ENCODE results near the gene PRKCSH. TPM values are rescaled to one million over a fixed set of nuclear protein-coding genes. Genes with fewer than 3 reads are reported as not detected.

Gene PRKCSH, protein sequence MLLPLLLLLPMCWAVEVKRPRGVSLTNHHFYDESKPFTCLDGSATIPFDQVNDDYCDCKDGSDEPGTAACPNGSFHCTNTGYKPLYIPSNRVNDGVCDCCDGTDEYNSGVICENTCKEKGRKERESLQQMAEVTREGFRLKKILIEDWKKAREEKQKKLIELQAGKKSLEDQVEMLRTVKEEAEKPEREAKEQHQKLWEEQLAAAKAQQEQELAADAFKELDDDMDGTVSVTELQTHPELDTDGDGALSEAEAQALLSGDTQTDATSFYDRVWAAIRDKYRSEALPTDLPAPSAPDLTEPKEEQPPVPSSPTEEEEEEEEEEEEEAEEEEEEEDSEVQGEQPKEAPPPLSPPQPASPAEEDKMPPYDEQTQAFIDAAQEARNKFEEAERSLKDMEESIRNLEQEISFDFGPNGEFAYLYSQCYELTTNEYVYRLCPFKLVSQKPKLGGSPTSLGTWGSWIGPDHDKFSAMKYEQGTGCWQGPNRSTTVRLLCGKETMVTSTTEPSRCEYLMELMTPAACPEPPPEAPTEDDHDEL
- total RNA-seq = 113 and 118 TPM in 2 replicates

DNA sequence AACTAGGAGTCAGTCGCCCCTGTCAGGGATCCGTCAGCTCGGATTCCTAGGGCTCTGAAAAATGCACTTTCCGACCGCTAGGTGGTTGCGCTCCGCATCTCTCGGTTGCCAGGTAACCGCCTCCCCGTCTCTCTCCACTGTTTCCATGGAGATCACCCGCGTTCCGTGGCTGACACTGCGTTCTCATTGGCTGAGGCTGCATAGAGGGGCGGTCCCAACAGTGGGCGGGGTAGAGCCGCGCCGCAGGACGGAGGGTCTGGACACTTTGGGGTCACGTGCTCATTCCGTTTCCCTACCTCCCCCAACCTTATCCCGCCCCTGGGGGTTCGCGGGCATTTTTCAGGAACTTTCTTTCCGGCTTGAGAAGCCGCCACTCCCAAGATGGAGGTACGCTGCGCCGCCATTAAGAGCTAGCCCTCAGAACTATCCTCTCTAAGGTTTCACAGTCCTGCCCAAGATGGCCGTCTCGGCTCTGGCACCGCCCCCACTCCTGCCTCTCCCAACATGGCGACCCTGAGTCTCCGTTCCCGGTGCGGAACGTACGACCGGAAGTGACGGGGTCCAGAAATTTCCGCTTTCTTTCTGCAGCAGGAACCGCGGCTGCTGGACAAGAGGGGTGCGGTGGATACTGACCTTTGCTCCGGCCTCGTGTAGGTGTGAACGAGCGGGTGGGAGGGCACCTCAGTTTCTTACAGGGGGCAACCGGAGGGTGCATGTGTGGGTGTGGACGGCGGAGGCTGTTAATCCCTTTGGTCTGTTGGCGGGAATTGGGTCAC, at the start of gene PRKCSH, which contains the start of gene ODAD3:
Gene PRKCSH (plus strand): TSS at position 579 of the 776 bp plus-strand sequence. CDS start 483 bp downstream, outside the sequence.
Gene ODAD3 (minus strand): TSS at position 65 of the 776 bp plus-strand sequence. CDS start 105 bp downstream, outside the sequence.

DNA sequence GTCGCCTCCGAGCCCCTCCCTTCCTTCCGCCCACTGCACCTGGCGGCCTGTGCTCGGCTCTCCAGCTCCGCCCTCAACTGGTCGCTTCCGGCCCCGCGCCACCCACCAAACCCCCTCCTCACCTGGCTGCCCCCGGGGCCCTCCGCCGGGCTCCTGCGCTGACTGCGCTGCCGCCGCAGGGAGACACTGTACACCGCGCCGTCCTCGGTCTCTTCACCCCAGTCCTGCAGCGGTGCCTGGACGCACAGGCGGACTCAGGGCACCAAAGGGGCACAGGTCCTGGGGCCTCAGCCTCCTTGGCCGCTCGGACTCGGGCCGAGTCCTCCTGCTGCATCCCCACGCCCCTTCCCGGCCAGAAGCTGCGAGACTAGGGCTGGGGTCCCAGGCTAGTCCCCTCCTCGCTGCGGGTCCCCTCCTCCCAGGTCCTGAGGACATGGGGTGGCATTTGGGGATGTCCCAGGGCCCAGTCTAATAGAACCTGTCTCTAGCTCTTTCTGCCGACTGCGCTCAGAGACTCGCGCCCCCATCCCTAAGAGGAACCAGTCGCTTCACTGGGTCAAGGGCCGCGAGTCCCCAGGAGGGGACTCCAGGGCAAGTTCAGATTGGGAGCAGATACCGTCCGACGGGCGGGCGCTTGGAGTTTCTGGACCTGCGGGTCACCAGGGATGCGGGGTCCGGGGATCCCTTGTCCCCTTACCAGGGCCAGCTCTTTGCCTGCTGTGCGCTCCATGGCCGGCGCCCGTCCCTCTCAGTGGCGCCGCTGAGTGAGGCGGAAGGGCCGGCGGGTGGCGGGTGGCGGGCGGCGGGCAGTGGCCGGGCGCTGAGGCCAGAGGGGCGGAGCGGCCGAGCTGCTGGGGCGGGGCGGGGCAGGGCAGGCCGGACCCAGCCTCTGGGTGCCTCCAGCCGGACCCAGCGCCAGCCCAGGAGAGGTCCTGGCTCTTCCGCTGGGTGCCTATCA, 16.6 kb upstream of the PRKCSH start, which contains the start of gene RGL3:
Gene RGL3 (minus strand): TSS at position 766 of the 958 bp plus-strand sequence. CDS start 36 bp downstream, at position 730.

DNA sequence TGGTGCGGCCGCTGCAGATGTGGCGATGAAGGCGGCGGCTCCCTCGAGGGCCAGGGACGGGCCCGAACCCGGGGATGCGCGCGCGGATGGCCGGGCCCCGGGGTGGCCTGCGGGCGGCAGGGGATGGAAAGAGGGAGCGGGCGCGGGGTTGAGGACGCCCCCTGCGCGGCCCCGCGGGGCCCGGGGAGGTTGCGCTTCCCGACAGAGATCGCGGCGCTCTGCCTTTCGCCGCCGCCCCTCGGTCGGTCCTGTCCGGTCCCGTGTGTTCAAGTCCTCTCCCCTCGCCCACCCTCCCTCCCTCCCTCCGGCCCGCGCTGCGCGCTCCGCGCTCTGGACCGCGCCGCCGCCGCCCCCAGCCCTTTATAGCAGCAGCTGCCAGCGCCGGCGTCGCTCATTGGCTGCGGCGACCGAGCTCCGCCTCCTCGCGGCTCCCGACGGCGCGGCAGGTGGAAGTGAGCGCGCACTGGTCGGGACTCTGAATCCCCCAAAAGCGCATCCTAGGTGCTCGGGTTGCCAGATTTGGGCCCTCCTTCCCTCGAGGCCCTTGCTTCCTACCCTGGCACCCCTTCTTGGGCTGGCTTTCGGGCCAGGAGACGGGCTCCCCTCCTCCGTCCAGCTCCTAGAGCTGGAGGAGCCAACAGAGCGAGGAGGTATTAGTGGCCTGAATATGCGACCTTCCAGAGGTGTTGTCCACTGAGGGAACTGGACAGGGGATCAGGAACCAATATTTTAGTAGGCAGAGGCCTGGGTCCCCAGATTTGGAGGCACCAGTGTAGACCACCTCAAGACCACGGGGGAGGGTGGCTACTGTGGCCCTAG, 45.5 kb downstream of the PRKCSH start, which contains the start of gene ELAVL3:
Gene ELAVL3 (minus strand): TSS at position 332 of the 819 bp plus-strand sequence. CDS start 438 bp downstream, outside the sequence.

Small RNA genes within 50 kb of the gene (small RNA-seq; reads per million reads assigned to genes)
- gene MIR7974 = not detected
- not detected for gene RF00019

Other genes starting within 250 kb of the PRKCSH start
- 206 and 259 TPM in 2 replicates for gene KANK2, start 238.1 kb upstream of the PRKCSH start, total RNA-seq
- gene ANGPTL8, start 196.0 kb upstream of the PRKCSH start, total RNA-seq = not detected in 2 replicates
- gene DOCK6, start 173.1 kb upstream of the PRKCSH start, total RNA-seq = 8.5 and 19.2 TPM in 2 replicates
- not detected in 2 replicates for gene TSPAN16, start 139.5 kb upstream of the PRKCSH start, total RNA-seq
- 12.7 and 15.4 TPM in 2 replicates for gene RAB3D, start 96.0 kb upstream of the PRKCSH start, total RNA-seq
- 59.0 and 130 TPM in 2 replicates for gene TMEM205, start 89.4 kb upstream of the PRKCSH start, total RNA-seq
- gene CCDC159, start 89.1 kb upstream of the PRKCSH start, total RNA-seq = 2.2 and 2.9 TPM in 2 replicates
- 7.6 and 9.6 TPM in 2 replicates for gene PLPPR2, start 80.2 kb upstream of the PRKCSH start, total RNA-seq
- gene SWSAP1, start 61.0 kb upstream of the PRKCSH start, total RNA-seq = 0.59 and 0.73 TPM in 2 replicates
- gene EPOR, start 51.3 kb upstream of the PRKCSH start, total RNA-seq = 3.7 and 7.0 TPM in 2 replicates
- 0.37 and 0.98 TPM in 2 replicates for gene RGL3, start 16.3 kb upstream of the PRKCSH start, total RNA-seq
- 0.39 TPM in 1 of 2 replicates, not detected in the other for gene ODAD3, start 514 bp upstream of the PRKCSH start, total RNA-seq
- not detected in 2 replicates for gene ELAVL3, start 45.4 kb downstream of the PRKCSH start, total RNA-seq
- gene ZNF653, start 70.2 kb downstream of the PRKCSH start, total RNA-seq = 4.5 and 6.2 TPM in 2 replicates
- gene ECSIT, start 93.5 kb downstream of the PRKCSH start, total RNA-seq = 36.6 and 37.5 TPM in 2 replicates
- gene CNN1, start 103.2 kb downstream of the PRKCSH start, total RNA-seq = 0.39 and 0.73 TPM in 2 replicates
- 37.1 and 38.9 TPM in 2 replicates for gene ELOF1, start 123.6 kb downstream of the PRKCSH start, total RNA-seq
- gene ACP5, start 142.0 kb downstream of the PRKCSH start, total RNA-seq = 0.20 and 0.37 TPM in 2 replicates
- 9.2 and 10.3 TPM in 2 replicates for gene ZNF627, start 161.8 kb downstream of the PRKCSH start, total RNA-seq